Measurements from ENCODE around the gene KIAA2012.

- TF ChIP-seq POLR2A (IDR thresholded peaks at IDR 0.05), result no peak
- TF ChIP-seq CTCF (IDR thresholded peaks at IDR 0.05), result no peak
Measured at GRCh38 chr2:202066875-202067274, 6.2 kb upstream of the KIAA2012 start.
